ENCODE data around the gene CHPF.

CHPF gene

DNA sequence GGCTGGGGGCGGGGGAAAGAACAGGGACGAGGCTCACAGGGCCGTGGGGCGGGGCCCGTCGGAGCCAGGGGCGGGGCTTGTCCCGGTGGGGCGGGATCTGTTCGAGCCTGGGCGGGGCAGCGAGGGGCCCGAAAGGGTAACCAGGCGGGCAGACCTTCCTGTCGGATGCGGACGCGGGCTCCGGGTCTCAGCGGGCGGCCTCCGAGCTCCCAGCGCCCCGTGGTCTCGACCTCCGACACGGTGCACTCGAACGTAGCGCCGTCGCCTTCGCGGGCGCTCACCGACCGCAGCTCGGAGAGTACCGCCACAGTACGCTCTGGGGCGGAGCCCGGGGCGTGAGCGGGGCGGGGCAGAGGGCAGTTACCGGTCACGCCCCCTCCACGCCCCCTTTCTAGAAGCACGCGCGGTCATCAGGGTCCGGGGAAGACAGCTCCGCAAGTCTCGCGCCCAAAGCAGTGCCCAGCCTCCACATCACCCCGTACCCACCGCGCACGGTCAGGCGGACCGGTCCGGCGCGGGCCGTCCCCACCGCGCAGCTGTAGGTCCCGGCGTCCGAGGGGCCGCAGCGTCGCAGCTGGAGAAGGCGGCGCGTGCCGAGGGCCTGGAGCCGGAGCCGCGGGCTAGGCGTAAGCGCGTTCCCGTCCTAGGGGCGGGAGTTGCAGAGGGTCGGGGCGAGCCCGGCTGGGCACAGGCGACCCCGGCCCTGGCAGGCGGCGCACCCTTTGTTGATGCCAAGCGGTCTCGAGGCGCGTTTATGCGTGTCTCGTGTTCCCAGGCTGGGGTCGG, 9.0 kb upstream of the CHPF start:
- DNase-seq (ENCODE audit: low read depth, low spot score): no peak

DNA sequence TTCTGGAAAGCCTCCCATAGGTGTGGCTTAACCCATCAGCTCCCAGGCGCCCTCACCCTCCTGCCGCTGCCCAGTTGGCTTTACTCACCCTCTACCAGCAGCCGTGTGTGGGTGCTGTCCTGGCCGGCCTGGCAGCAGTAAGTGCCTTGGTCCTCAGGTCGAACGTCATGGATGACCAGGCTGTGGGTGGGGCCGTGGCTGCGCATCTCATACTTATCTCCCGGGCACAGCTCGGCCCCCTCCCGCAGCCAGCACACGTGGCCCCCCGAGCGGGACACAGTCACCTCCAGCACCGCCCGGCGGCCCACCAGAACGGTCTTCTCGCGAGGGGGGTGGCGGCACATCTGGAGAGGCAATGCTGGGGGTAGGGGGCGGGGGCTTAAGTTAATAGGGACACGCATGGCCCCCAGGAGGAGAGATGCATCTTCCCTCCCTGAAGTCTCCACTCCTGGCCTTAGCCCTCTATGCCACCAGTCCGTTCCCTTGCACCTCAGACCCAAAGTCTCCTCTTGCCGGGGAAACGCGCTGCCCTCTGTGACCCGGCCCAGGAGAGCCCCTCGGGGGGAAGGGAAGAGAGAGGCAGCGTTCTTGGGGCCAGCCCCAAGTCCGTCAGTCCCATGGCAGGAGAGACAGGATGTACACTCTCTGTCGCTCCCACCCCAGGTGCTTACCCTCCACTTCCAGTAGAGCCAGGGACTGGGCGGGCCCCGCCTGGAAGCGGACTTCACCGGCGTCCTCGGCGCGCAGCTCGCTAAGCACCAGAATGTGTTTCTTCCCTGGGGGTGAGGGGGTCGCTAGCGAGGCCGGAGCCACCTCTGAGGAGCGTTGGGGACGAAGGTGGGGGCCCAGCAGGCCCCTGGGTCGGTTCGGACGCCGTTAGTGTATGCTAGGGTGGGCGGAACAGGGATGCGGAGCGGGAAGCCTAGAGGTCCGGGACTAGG, 8.1 kb upstream of the CHPF start:
- DNase-seq (ENCODE audit: low read depth, low spot score): no peak

DNA sequence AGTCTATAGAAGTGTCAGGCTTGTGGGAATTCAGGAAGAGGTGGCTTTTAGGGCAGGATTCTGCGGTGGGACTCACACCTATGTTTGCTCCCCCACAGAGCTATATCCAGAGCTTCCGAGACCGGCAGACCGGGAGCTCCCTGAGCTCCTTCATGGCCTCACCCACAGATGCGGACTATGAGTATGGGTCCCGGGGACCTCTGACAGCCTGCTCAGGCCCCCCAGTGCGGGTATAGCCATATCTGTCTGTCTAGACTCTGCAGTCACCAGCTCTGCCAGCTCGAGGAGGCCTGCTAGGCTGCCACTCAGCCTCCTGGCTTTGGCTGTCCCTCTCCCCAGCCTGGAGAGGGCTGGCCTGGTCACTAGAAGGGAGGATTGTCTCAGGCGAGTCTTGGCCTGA, 6.0 kb upstream of the CHPF start:
- DNase-seq (ENCODE audit: low read depth, low spot score): no peak

DNA sequence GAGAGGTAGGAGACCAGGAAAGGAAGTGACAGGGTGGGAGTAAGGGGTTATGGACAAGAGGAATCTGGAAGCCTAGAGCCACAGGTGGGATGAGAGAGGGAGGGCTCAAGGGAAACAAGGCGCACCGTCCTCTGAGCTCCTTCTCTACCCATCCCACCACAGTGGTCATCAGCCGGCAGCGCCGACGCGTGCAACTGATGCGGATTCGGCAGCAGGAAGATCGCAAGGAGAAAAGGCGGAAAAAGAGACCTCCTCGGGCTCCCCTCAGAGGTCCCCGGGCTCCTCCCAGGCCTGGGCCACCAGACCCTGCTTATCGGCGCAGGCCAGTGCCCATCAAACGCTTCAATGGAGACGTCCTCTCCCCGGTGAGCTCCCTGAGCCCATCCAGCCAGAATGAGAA, 5.4 kb upstream of the CHPF start:
- no peak for DNase-seq (ENCODE audit: low read depth, low spot score)

DNA sequence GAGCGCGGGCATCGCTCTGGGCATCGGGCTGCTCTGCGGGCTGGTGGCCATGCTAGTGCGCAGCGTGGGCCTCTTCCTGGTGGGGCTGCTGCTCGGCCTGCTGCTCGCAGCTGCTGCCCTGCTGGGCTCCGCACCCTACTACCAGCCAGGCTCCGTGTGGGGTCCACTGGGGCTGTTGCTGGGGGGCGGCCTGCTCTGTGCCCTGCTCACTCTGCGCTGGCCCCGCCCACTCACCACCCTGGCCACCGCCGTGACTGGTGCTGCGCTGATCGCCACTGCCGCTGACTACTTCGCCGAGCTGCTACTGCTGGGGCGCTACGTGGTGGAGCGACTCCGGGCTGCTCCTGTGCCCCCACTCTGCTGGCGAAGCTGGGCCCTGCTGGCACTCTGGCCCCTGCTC, 4.0 kb upstream of the CHPF start:
- no peak for DNase-seq (ENCODE audit: low read depth, low spot score)

DNA sequence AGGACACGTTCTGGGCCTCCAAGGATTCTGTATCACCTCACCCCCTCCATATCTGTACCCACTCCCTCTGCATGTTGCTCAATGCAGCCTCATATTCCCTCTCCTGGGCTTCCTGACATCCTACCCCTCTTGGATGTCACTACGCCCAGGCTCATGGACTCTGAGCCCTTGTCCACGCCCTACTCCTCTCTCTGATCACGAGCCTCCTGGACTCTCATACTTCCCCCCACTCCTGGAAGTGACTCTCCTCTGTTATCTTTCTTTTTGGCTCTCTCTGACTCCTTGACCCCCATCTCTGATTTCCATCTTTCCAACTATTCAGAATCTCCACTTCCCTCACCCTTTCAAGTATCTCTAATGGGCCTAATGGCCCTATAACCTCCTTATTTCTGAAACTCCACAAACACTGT, 2.3 kb upstream of the CHPF start:
- no peak for DNase-seq (ENCODE audit: low read depth, low spot score)

DNA sequence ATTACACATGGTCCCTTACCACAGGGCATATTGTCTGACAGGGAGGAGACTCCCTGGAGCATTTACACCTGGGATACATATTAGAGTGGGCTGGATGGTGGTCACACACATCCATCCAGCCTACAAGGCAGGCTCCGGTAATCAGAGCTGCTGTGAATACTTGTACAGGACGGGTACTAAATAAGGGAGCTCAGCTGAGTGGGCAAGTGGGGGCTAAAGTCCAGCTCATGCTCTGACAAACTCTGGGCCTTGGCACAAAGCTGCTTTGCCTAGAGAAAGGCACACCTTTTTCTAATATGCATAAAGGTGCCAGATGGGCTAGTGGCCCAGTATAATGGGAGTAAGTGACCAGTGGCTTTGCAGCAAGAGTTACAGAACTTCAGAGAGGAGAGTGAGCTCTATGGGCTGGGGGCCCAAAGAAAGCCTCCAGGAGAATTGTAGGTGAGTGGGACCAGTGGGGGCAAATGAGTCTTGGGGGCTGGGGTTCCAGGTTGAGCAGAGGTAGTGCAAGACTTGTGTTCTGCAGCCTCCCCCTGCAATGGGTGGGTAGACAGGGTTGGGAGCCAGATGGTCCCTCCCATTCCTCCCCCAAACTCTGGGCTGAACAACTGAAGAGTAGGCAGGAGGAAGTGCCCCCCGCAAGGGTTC, 1.8 kb upstream of the CHPF start:
- no peak for DNase-seq (ENCODE audit: low read depth, low spot score)

DNA sequence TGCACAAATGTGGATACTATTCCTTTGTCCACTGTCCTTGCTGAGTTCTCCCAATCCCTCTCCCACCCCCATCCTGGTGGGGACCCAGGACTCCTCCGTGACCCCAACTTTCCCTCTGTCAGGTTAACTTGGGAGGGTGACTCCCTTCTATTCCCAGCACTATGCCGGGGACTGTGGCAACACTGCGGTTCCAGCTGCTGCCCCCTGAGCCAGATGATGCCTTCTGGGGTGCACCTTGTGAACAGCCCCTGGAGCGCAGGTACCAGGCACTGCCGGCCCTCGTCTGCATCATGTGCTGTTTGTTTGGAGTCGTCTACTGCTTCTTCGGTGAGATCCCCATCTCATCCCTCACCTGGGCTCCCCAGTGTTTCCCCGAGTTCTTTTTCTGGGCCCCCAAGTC, 958 bp upstream of the CHPF start:
- DNase-seq (ENCODE audit: low read depth, low spot score): no peak

DNA sequence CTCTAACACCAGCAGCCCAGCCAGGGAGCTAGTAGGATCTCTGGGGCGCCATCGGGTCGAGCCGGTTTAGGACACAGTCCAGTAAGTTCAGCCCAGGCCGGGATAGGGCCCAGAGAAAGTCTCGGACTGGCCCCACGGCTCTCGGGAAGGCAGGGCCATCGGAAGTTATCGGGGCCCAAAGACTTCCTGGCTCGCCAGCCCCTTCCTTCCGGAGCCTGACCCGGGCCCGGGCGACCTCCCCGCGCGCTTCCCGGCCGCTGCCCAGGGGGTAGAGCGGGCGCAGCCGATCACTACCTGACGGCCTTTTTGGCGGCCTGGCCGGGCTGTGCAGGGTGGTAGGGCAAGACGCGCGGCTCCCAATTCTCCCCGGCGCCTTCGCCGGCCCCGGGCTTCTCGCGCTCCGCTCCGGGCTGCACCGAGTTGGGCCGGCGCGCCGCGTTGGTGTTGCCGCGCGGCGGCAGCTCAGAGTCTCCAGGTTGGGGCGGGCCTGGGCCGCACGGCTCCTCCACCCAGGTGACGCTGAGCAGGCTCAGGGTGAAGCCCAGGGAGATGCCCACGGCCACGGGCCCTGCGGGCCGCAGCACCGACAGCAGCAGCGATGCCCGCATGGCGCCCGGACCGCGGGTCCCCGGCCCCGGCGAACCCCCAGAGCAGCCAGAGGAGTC, 546 bp downstream of the CHPF start:
- DNase-seq (ENCODE audit: low read depth, low spot score): no peak

DNA sequence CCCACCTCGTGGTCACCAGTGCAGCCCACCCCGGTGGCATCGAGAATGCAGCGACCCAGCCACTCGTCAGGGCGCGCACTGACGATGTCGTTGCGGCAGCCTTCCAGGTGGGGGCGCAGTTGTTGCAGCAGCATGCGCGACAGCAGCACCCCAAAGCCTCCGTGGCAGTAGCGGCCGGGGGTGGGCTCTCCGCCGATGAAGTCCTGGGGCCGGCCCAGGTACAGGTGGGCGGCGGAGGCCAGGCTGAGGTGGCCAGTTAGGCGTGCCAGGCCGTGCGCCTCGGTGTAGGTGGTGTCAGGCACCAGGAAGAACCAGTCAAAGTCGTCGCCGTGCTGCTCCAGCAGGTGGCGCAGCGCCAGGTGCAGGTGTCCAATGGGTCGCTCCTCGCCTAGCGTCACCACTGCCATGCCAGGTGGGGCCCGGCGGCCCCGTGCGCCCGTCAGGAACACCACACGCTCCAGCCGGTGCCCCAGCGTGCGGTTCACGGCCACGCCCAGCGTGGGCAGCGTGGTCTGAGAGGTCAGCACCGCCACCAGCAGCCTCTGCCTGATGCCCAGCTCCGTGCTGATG, 1.9 kb downstream of the CHPF start:
- no peak for DNase-seq (ENCODE audit: low read depth, low spot score)

DNA sequence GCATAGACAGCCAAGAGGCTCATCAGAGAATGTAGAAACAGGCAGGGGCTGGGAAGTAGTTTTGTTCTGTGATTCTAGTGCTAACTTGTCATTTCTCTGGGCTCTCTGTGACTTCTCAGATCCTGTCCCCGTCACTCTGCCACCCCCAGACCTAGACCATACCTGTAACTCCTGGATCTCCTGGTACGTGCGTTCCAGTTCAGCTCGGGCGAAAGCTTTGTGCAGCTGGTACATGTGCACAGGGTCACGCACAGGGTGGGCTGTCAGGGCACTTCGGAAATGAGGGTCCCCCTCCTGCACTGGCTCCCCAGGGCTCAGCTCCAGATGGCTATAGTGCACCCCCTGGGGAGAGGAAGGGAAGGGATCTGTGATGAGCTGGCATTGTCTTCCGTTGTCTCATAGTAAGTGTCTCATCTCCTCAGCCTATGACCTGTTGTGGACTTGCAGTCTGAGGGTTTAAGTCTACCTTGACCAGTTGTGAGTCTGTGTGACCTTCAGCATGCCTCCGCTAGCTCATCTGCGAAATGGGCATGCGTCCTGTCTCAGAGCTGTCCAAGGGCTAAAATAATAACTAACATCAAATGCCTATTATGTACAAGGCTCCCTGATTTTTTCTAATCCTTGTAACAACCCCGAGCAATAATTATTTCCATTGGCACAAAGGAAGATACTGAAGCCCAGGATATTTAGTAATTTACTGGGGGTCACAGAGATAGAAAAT, 2.7 kb downstream of the CHPF start:
- DNase-seq (ENCODE audit: low read depth, low spot score): no peak

DNA sequence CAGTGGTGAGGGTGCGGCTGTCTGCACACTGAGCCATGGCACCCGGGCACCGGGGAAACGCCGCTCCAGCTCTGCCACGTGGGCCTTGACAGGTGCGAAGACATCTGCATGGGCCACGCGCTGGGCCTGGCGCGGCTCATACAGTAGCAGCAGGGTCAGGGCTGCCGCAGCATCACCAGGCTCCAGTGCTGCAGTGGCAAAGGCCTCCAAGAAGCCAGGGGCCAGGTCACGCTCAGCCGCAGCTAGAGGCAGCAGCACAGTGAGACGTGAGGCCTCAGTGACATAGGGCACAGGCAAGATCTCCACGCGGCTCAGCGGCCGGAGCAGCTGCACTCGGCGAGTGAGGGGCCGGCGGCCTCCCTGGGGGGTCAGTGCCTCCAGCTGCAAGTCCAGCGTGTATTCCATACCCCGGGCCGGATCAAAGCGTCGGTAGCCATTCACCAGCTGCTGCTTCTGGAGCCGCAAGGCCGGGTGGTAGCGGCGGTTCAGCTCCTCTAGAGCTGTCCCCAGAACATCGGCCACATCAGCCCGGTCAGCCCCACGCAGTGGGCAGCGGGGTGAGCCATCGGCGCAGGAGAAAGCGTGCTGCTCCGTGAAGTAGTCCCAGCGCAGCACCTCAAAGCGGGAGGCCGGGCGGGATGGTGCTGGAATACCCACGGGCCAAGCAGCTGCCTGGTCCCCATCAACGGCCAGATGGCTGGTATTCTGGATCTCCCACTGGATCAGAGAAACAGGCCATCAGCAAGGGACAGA, 3.5 kb downstream of the CHPF start:
- no peak for DNase-seq (ENCODE audit: low read depth, low spot score)

DNA sequence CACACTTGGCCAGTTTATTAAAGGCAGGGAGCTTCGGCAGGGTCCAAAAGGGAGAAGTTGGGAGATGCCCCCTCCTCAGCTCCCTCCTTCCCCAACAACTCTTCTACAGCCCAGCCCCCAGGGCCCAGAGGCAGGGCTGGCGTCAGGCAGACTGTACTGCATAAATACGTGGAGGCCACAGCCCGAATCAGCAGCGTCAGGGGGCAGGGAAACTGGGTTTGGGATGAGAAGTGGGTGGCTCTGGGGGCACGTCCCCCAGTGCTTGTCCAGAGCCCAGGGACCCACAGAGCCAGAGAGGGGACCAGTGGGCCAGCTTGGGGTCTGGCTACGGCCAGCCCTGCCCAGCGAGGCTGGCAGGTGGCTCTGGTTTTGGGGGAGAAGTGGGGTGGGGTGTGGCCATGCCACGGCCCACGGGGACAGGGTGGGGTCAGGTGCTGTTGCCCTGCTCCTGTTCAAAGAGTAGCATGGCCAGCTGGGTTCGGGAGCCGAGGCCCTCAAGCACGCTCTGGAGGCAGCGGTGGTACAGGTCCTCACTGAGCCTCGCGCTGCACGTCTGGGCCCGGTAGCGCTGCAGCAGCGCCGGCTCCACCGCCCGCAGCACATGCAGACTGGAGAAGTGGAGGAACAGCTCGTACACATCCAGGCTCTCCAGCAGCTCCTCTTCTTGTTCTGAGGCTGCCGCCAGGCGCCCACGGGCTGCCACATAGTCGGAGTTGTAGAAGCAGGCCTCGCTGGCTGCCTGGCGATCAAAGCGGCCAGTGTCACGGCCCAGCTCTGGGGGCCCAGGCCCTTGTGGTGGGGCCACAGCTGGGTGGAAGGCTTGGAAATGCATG, 4.4 kb downstream of the CHPF start:
- DNase-seq (ENCODE audit: low read depth, low spot score): no peak

DNA sequence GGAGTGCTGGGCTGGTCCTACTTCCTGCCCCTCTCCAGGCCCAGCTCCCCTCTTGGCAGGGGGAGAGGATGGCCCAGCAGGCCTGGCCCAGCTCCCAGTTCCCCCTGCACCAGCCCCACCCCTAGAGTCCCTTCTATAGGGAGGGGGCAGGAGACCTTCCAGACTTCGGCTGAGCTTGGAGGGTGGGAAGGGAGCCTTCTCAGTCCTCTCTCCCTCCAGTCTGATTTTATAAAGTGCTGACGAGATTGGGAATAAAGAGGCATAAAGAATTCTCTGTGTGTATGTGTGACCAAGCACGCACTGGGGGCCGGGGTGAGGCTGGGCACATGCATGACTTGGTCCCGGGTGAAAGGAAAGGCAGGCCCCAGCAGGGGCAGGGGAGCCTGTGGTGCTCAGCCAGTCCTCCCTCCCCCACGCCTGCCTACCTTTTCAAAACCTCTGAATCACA, 5.1 kb downstream of the CHPF start:
- DNase-seq (ENCODE audit: low read depth, low spot score): no peak

DNA sequence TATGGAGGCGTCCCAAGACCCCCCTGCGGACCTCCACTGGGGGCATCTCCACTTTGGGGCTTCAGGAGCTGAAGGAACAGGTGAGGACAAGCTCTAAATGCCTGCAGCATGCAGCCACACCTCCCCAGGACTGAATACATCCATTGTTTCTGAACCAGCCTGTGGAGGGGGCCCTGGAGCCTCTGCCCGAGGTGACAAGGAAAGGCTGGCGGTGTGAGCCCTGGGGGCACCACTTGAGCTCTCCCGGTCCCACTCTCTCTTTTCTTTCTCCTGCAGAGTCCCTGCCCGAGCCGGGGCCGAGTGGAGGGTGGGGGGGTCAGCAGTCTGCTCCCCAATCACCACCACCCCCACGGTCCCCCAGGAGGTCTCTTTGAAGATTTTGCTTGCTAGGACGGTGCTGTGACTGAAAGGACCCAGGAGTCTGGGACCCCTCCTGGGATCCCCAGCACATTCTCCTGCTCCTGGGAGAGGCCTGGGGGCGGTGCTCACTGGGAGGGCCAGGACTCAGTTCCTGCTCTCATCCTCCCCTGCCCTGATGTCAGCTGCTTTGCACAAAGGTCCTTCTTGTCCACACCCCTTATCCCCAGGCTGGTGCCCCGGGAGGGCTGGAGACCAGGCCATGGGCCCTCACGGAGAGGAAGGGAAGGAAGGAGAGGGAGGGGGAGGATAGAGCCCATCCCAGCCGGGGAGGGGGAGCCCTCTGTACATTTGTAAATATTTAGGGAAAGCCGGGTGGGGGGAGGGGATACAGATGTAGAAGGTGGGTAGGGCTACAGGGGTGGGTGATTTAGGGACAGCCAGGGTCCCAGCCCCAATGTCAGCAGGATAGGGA, 5.7 kb downstream of the CHPF start:
- DNase-seq (ENCODE audit: low read depth, low spot score): no peak

DNA sequence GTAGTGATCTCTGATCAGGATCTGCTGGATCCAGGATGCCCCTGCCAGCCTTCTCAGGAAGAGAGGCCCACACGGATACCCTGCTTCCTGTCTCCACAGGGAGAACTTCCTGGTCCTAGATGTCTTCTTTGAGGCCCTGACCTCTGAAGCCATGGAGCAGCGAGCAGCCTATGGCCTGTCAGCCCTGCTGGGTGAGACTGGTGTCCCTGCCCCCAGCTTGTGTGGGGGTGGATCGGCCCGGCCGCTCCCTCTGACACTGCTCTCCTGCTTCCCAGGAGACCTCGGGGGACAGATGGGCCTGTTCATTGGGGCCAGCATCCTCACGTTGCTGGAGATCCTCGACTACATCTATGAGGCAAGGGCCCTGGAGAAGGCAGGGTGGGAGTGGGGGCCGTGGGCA, 6.6 kb downstream of the CHPF start:
- no peak for DNase-seq (ENCODE audit: low read depth, low spot score)

DNA sequence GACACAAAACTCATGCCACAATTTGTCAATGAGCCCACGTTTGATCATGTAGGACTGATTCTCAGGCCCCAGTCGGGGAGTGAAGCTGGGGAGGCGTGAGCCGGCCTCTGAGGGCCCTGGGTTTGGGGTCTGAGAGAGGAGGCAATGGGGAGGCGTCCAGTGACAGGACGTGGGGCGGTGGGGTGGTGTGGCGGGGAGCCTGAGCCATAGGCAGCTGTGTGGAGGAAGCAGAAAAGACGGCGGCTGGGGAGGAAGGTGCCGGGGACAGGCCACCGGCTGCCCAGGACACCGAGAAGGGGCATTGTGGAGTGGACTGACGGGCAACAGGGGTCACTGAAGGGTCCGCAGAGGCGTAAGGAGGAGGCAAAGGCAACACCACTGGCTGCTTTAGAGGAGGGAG, 7.2 kb downstream of the CHPF start:
- DNase-seq (ENCODE audit: low read depth, low spot score): no peak

DNA sequence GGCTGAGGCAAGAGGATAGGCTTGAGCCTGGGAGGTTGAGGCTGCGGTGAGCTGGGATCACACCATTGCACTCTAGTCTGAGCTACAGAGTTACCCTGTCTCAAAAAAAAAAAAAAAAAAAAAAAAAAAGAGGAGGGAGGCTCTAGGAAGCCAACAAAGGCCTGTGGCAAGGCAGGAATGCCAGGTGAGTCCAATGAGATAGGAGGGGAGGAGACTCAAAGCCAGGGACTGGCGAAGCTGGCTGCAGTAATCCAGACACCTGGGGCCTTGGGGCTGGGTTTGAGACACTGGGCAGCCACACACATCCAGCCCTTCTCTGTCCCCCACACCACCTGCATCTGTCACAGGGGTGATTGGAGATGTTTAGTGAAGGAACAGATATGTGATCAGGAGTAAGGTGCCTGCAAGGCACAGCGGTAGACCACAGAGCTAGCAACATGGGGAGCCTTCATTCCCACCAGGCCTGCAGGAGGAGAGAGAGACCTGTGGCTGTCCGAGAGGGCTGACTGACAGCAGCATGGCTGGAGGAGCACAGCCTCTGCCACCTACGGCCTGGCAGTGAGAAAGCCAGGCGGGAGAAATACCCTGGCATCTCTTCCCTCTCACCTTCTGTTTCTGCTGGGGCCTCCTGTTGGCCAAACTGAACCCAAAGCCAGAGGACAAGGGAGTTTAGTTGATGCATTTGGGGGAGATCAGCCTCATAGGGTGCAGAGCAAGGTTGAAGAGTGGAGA, 9.5 kb downstream of the CHPF start:
- no peak for DNase-seq (ENCODE audit: low read depth, low spot score)

Data from iPS DF 19.7 (cell line).